Measurements from ENCODE around the gene AP1S1. TPM values are rescaled to one million over a fixed set of nuclear protein-coding genes. Genes with fewer than 3 reads are reported as not detected.
A peak's percentile ranks its signal among the peaks of the same experiment; 100 is the strongest.
"Not testable (repeated sequence)": the region's sequence is repeated elsewhere in the genome, so short reads cannot be mapped to it uniquely, and the experiment has no call there.

The AP1S1 gene
- total and polyA plus RNA-seq, 11 donors = 9.9 to 41.8 (median 14.3) TPM

GRCh38 chr7:101116898-101117297 lies 37.4 kb upstream of the AP1S1 start:
- H3K27me3 ChIP-seq = no peaks in the 10 kb centered on the region
- no peaks in the 10 kb centered on the region for H3K9me3 ChIP-seq
- intact Hi-C loops (cut with DNase I) = no loop called here
- no peak for DNase-seq
- H3K4me3 ChIP-seq = no peak overlapping the region
- H3K36me3 ChIP-seq = no peaks in the 10 kb centered on the region
- TF ChIP-seq POLR2A (IDR thresholded peaks at IDR 0.05) = no peak
- TF ChIP-seq CTCF (IDR thresholded peaks at IDR 0.05) = no peak
- WGBS, 4 donors = 80 to 84% (median 83%) methylated on average over 10 of the region's 10 CpGs
- ATAC-seq = no peak
- peaks cover 0 to 30% (median 20%) of the 10 kb centered on the region in 12 donors for H3K4me1 ChIP-seq
- H3K27ac ChIP-seq = peak overlapping the region in 8 of 12 donors; percentile 16 to 60 (median 42)

DNA sequence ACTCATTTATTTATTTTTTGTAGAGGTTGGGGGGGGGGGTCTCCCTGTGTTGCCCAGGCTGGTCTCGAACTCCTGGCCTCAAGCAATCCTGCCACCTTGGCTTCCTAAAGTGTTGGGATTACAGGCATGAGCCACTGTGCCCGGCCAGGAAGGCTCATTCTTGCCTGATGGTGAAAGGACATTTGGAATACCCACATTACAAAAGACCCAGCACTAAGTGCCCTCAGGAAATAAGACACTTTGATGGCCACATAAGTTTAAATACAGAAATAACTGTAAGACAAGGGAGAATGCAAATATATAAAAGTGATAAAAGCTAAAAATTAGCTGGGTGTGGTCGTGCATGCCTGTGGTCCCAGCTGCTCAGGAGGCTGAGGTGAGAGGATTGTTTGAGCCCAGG lies 35.4 kb upstream of the AP1S1 start:
- intact Hi-C loops (cut with DNase I) = no loop called here
- H3K27me3 ChIP-seq = no peaks in the 10 kb centered on the region
- no peak overlapping the region for H3K27ac ChIP-seq
- DNase-seq (no peak), ATAC-seq (no peak)
- no peaks in the 10 kb centered on the region for H3K9me3 ChIP-seq
- 91 to 95% (median 93%) methylated on average over 3 of the region's 3 CpGs for WGBS, 4 donors
- no peak overlapping the region for H3K4me3 ChIP-seq
- H3K36me3 ChIP-seq = no peaks in the 10 kb centered on the region
- peaks cover 0 to 42% (median 26%) of the 10 kb centered on the region in 12 donors for H3K4me1 ChIP-seq
- TF ChIP-seq POLR2A (IDR thresholded peaks at IDR 0.05) = no peak
- no peak for TF ChIP-seq CTCF (IDR thresholded peaks at IDR 0.05)

DNA sequence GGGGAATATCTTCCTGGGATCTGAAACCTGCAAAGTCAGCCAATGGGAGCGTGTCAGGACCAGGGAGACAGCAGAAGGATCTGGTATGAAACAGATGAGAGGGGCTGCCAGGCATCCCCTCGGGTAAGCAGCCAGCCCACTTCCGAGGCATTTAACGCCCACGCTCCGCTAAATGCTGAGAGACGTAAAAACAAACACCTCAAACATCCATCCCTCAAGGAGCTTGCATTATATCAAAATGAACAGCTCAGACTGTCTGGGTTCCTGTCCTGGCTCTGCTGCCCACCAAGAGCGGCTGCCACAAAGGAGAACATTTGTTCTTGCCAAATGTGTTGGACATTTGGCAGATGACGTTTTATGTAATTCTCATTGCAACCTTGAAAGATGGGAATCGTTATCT lies 34.4 kb upstream of the AP1S1 start:
- 63 to 79% (median 65%) methylated on average over 10 of the region's 10 CpGs for WGBS, 4 donors
- intact Hi-C loops (cut with DNase I) = no loop called here
- H3K27me3 ChIP-seq = no peaks in the 10 kb centered on the region
- no peak for ATAC-seq
- no peak for TF ChIP-seq CTCF (IDR thresholded peaks at IDR 0.05)
- TF ChIP-seq POLR2A (IDR thresholded peaks at IDR 0.05) = no peak
- DNase-seq = no peak
- no peaks in the 10 kb centered on the region for H3K9me3 ChIP-seq
- H3K4me1 ChIP-seq = peaks cover 0 to 52% (median 33%) of the 10 kb centered on the region in 12 donors
- no peak overlapping the region for H3K27ac ChIP-seq
- H3K4me3 ChIP-seq = no peak overlapping the region
- H3K36me3 ChIP-seq = no peaks in the 10 kb centered on the region

DNA sequence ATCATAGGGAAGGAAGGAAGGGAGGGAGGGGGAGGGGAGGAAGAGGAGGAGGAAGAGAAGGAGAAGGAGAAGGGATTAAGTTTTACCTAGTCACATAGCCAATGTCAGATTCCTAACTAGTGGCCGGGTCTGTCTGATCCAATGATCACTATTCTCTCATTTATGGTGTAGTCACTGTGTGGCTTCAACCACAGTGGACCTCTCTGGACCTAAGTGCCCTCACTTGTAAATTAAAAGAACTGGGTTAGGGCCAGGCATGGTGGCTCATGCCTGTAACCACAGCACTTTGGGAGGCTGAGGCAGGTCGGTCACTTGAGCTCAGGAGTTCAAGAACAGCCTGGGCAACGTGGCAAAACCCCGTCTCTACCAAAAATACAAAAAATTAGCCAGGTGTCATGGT lies 34.0 kb upstream of the AP1S1 start:
- Histone ChIP-seq H3K4me1 (peaks cover 0 to 56% (median 38%) of the 10 kb centered on the region in 12 donors), H3K4me3 (no peak overlapping the region), H3K9me3 (no peaks in the 10 kb centered on the region), H3K27me3 (no peaks in the 10 kb centered on the region), H3K27ac (peak overlapping the region in 1 of 12 donors; percentile 13), H3K36me3 (no peaks in the 10 kb centered on the region)
- WGBS, 4 donors = 74 to 90% (median 81%) methylated on average over 4 of the region's 4 CpGs
- TF ChIP-seq POLR2A (IDR thresholded peaks at IDR 0.05) (no peak), CTCF (IDR thresholded peaks at IDR 0.05) (no peak)
- ATAC-seq (no peak), DNase-seq (no peak)
- intact Hi-C loops (cut with DNase I) = no loop called here

DNA sequence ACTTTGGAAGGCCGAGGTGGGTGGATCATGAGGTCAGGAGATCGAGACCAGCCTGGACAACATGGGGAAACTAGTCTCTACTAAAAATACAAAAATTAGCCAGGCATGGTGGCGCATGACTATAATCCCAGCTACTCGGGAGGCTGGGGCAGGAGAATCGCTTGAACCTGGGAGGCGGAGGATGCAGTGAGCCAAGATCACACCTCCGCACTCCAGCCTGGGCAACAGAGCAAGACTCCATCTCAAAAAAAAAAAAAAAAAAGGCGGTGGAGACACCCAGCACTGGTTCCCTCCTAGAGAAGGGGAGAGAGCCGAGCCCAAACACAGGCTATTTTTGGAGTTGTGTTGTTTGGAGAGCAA lies 32.7 kb upstream of the AP1S1 start:
- H3K36me3 ChIP-seq; intact Hi-C loops (cut with DNase I); ATAC-seq; DNase-seq; H3K27me3 ChIP-seq; H3K9me3 ChIP-seq: not testable (repeated sequence)
- Histone ChIP-seq H3K4me3 (peak overlapping the region in 10 of 12 donors; percentile 28 to 56 (median 46)), H3K27ac (peak overlapping the region; percentile 44 to 93 (median 84)), H3K4me1 (peaks cover 3 to 69% (median 49%) of the 10 kb centered on the region in 12 donors)
- WGBS, 4 donors = 48 to 51% (median 50%) methylated on average over 9 of the region's 9 CpGs

All from heart left ventricle (tissue), 16 donors.